CD4-positive, alpha-beta T cell treated with Interleukin-6 at 100 ng/mL for 8 hours (primary cell): ENCODE results near the gene S1PR4.
A peak's percentile ranks its signal among the peaks of the same experiment; 100 is the strongest.
"Not testable (repeated sequence)": the region's sequence is repeated elsewhere in the genome, so short reads cannot be mapped to it uniquely, and the experiment has no call there.

Source experiments
- DNase-seq: peaks from one replicate; pipeline ENCODE4 v3.0.0-alpha.2; 2020; ENCODE audit warnings: mixed read lengths, low spot score

The S1PR4 gene

GRCh38 chr19:3179739-3180293 is 1.2 kb downstream of the S1PR4 start:
- peak; percentile 42 for DNase-seq

- no peak for DNase-seq
Measured at GRCh38 chr19:3183721-3184641, 5.4 kb downstream of the S1PR4 start.

DNA sequence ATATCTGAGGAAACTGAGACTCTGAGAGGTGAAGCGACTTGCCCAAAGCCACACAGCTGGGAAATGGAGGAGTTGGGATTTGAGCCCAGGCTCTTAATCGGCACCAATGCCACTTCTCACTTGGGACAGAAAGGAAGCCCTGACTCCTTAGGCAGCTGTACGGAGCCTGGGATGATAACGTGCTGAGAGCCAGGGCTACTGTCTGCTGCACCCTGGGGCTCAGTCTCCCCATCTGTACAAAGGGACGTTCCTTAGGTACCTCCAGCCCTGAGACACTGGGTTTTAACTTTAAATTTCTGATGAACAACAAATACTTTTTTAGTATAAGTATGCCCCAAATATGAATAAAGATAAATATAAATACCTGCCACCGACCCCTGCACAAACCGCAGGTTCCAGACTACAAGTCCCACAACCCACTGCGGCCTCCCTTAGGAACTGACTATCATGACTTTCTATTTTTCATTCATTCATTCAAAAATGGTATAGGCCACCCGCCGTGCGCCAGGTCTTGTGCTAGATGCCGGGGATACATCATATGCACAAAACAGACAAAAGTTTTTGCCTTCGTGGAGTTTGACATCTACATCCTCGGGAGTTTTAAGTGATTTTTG is 6.4 kb downstream of the S1PR4 start:
- no peak for DNase-seq

GRCh38 chr19:3185461-3186159 is 7.0 kb downstream of the S1PR4 start, which contains the start of gene NCLN:
Gene NCLN (plus strand): TSS chr19:3185930. CDS start chr19:3186031, 101 bp downstream.
- peak; percentile 91 for DNase-seq

GRCh38 chr19:3186160-3186688 is 7.7 kb downstream of the S1PR4 start:
- DNase-seq: no peak

DNA sequence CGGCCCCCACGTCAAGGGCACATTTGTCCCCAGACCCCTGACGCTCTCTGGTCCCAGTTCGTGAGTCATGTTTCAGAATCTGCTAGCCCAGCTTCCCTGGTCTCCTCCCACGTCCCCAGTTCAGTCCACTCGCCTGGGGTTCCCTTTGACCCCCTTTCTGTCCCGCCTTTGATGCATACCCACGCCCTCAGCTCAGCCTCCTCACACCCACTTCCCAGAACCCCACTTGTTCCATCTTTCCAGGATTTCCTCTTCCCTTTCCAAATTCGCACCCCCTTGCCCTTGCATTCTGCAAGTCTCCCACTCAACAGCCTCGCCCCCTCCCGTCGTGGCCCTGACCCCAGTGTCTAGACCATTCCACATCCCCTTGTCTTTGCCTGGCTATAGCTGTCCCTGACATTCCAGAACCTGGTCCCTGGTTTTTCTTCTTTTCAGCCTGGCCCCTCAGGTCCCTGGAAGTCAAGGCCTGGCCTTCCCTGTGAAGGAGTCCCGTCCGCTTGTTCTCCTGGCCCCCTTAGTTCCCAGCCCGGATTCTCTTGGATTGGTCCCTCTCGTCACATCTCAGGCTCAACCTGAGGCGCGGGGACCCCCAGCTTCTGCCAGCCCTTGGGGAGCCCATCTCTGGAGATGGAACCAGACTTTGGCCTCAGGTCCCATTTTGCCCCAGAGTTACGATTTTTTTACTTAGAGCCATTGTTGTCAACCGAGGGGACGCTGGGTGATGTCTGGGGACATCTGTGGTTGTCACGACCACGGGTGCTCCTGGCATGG is 8.5 kb downstream of the S1PR4 start:
- no peak for DNase-seq

GRCh38 chr19:3187662-3188511 is 9.3 kb downstream of the S1PR4 start:
- DNase-seq: no peak

DNA sequence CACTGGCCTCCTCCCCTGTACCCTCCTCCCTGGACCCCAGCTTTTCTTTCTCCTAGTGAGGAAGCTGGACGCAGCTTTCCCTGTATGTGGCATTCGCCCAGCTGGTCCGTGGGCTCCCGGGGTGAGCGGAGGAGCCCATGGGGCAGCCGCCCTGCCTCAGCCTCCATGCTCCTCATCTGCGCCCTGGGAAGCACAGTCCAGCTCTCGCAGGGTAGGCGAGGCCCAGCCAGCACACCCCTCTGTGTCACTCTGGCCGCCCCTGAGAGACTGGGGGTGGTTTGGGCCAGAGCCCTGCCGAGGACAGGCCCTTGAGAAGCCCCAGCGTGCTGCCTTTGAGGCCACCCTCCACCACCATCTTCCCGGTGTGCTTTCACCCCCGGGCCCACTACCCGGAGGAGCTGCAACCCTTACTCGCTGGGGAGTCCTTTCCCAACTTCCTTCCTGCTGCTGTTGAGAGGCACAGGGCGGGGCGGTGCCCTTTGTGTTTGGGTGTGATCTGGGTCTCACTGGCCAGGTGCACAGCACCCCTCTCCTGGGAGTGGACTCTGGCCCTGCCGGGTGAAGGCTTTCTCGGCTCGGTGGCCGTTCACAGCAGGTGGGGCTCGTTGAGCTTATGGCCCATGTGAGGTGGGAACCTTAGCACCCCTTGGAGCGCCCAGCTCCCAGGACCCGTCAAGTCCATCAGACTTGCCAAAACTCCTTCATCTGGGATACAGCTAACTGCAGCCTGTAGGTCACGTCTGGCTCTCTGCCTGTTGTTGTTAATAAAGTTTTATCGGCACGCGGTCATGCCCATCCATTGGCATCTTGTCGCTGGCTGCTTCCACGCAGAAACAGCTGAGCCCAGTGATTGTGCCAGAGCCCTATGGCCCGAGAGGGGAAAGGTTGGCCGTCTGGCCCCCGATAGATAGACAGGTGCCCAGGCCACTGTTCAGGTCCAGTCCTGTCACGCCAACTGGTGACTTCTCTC is 10.3 kb downstream of the S1PR4 start:
- no peak for DNase-seq

- DNase-seq: no peak
Measured at GRCh38 chr19:3189702-3190469, 11.3 kb downstream of the S1PR4 start.

GRCh38 chr19:3190470-3190770 is 11.9 kb downstream of the S1PR4 start:
- DNase-seq: no peak

- DNase-seq: no peak
Measured at GRCh38 chr19:3190921-3191805, 12.6 kb downstream of the S1PR4 start.

- DNase-seq: not testable (repeated sequence)
Measured at GRCh38 chr19:3191806-3192104, 13.2 kb downstream of the S1PR4 start.

DNA sequence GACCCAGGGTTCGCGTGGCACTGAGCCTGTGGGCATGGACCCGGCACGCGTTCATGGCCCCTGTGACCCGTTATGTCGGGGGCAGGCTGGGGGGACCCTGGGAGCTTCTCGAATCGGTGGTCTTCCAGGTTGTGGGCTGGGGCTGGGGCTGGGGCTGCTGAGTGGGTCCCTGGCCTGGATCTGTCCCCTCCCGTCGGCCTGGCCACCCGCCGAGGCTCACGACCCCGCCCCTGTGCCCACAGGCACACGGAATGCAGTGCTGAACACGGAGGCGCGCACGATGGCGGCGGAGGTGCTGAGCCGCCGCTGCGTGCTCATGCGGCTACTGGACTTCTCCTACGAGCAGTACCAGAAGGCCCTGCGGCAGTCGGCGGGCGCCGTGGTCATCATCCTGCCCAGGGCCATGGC is 13.7 kb downstream of the S1PR4 start:
- no peak for DNase-seq

DNA sequence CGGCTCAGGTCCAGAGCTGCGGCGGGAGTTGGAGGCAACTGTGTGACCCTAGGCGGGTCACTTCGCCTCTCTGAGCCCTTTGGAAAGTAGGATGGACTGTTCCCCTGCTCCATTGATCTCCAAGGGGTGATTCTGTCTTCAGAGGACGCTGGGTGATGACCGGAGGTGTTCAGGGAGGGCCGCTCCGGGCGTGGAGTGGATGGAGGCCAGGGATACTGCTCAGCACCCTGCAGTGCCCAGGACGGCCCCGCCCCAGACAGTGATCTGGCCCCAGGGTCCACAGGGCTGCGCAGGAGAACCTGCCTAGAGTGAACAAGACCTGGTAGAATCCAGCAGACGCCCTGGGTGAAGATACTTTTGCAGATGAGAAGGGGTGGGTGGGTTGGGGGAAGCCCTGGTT is 14.1 kb downstream of the S1PR4 start:
- no peak for DNase-seq

GRCh38 chr19:3193256-3194105 is 14.9 kb downstream of the S1PR4 start:
- no peak for DNase-seq

DNA sequence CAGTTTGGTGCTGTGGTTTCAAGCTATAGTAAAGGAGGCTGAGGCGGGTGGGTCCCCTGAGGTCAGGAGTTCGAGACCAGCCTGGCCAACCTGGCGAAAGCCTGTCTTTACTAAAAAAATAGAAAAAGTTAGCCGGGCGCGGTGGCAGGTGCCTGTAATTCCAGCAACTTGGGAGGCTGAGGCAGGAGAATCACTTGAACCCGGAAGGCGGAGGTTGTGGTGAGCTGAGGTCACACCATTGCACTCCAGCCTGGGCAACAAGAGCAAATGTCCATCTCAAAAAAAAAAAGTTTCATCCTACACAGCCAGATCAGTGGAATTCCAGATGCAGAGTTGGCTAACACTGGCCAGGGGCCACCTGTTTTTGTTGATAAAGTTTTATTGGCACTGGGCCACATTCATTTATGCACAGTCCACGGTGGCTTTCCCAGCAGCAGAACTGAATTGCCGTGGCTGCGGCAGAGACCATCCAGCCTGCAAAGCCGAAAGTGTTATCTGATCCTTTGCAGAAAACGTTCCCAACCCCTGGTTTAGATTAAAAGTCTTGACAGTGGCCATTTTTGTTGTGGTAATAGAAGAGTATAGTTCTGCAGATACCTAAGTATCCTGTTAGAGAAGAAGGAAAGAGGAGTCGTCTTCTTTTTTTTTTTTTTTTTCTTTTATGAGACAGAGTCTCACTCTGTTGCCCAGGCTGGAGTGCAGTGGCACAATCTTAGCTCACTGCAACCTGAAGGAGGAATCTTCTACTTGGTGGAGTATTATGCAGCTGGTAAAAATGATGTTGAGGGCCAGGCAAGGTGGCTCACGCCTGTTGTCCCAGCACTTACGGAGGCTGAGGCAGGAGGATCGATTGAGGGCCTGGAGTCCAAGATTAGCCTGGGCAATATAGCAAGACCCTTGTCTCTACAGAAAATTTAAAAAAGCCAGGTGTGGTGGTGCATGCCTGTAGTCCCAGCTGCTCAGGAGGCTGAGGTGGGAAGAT is 15.8 kb downstream of the S1PR4 start:
- DNase-seq: no peak
